PC-9 (cell line): ENCODE results near the gene BMAL1.

ENCODE experiments used
- EZH2 ChIP-seq: fragments of 200-600 bp; sonication (generic); IDR thresholded peaks from 2 replicates; pipeline ENCODE4 v1.8.0; 2017; ENCODE audit warnings: antibody characterized with exemption, low read depth
- TF ChIP-seq, protein P1 (sequence below): fragments of 200-600 bp; sonication (generic); conservative IDR thresholded peaks from 2 replicates; pipeline ENCODE4 v1.6.1; 2017; ENCODE audit warnings: mixed run types, antibody characterized with exemption, mild to moderate bottlenecking, moderate library complexity

DNA sequence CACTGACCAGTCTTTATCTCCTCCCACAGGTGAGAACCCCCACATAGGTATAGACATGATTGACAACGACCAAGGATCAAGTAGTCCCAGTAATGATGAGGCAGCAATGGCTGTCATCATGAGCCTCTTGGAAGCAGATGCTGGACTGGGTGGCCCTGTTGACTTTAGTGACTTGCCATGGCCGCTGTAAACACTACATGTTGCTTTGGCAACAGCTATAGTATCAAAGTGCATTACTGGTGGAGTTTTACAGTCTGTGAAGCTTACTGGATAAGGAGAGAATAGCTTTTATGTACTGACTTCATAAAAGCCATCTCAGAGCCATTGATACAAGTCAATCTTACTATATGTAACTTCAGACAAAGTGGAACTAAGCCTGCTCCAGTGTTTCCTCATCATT lies 109.0 kb downstream of the BMAL1 start:
- no peak for TF ChIP-seq EZH2
- TF ChIP-seq, protein P1, sequence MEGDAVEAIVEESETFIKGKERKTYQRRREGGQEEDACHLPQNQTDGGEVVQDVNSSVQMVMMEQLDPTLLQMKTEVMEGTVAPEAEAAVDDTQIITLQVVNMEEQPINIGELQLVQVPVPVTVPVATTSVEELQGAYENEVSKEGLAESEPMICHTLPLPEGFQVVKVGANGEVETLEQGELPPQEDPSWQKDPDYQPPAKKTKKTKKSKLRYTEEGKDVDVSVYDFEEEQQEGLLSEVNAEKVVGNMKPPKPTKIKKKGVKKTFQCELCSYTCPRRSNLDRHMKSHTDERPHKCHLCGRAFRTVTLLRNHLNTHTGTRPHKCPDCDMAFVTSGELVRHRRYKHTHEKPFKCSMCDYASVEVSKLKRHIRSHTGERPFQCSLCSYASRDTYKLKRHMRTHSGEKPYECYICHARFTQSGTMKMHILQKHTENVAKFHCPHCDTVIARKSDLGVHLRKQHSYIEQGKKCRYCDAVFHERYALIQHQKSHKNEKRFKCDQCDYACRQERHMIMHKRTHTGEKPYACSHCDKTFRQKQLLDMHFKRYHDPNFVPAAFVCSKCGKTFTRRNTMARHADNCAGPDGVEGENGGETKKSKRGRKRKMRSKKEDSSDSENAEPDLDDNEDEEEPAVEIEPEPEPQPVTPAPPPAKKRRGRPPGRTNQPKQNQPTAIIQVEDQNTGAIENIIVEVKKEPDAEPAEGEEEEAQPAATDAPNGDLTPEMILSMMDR = no peak
